Mammary epithelial cell (primary cell): Measurements from ENCODE around the gene MEGF8.

Experiments used
- EZH2 ChIP-seq: IDR thresholded peaks from 2 replicates; pipeline ENCODE4 v1.6.1; 2012; ENCODE audit warnings: low read length, inconsistent platforms, borderline replicate concordance
- TF ChIP-seq, protein P1 (sequence below), 2 donors: IDR thresholded peaks in 1 of 2; conservative IDR thresholded peaks in 1 of 2; 2 replicates each; pipeline ENCODE4 v1.5.1; 2011 to 2012; ENCODE audit warnings: inconsistent platforms in 2 of 2, low read length in 2 of 2, mild to moderate bottlenecking in 2 of 2, control low read depth in 1 of 2, low read depth in 1 of 2; ENCODE audit not compliant: insufficient read depth in 1 of 2; ENCODE audit errors: extremely low read depth in 1 of 2

DNA sequence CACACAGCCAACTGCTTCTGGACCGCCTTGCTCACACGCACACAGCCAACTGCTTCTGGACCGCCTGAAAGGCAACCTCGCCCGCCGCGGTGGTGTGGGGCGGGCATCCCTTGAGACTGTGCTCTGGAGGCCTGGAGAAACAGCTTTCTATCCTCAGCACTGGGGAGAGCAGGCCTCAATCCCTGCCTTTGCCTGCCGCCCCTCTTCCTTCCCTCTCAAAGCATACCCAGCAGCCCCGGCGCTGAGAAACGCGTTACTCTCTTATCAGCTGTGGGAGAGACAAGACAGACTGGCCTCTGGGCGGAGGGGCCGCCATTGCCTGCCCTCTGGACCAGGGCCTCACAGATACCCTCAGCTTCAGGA lies 98.9 kb downstream of the MEGF8 start:
- TF ChIP-seq, protein P1, sequence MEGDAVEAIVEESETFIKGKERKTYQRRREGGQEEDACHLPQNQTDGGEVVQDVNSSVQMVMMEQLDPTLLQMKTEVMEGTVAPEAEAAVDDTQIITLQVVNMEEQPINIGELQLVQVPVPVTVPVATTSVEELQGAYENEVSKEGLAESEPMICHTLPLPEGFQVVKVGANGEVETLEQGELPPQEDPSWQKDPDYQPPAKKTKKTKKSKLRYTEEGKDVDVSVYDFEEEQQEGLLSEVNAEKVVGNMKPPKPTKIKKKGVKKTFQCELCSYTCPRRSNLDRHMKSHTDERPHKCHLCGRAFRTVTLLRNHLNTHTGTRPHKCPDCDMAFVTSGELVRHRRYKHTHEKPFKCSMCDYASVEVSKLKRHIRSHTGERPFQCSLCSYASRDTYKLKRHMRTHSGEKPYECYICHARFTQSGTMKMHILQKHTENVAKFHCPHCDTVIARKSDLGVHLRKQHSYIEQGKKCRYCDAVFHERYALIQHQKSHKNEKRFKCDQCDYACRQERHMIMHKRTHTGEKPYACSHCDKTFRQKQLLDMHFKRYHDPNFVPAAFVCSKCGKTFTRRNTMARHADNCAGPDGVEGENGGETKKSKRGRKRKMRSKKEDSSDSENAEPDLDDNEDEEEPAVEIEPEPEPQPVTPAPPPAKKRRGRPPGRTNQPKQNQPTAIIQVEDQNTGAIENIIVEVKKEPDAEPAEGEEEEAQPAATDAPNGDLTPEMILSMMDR (conservative IDR thresholded peaks at IDR 0.05 in 1 of 2, IDR thresholded peaks at IDR 0.05 in 1 of 2; ENCODE audit: extremely low read depth in 1 of 2, insufficient read depth in 1 of 2, low read depth in 1 of 2, low read length in 2 of 2): no peak
- TF ChIP-seq EZH2: no peak
